ENCODE results near the gene DYNC2H1.

DYNC2H1 gene

GRCh38 chr11:103294516-103294915, 185.3 kb downstream of the DYNC2H1 start:
- peaks cover 48% of the 10 kb centered on the region for H3K9me3 ChIP-seq (ENCODE audit: control insufficient read depth, low read length)
- H3K4me1 ChIP-seq (ENCODE audit: control insufficient read depth, insufficient read depth, low read length), result no peaks in the 10 kb centered on the region

GRCh38 chr11:103295704-103296103, 186.5 kb downstream of the DYNC2H1 start:
- Histone ChIP-seq H3K4me1 (ENCODE audit: control insufficient read depth, insufficient read depth, low read length) (no peaks in the 10 kb centered on the region), H3K4me3 (ENCODE audit: low read length) (peak overlapping the region; percentile 11), H3K9ac (ENCODE audit: low read length) (no peak overlapping the region), H3K9me3 (ENCODE audit: control insufficient read depth, low read length) (peaks cover 48% of the 10 kb centered on the region), H3K27me3 (replicated peaks; ENCODE audit: control insufficient read depth, insufficient read depth, low read length) (no peaks in the 10 kb centered on the region), H3K36me3 (ENCODE audit: control insufficient read depth, insufficient read depth, low read length, severe bottlenecking) (peaks cover 46% of the 10 kb centered on the region)
- no peak for DNase-seq (ENCODE audit: low read depth)

More at GRCh38 chr11:103294516-103294915, 185.3 kb downstream of the DYNC2H1 start:
- Histone ChIP-seq H3K27me3 (replicated peaks; ENCODE audit: control insufficient read depth, insufficient read depth, low read length) (no peaks in the 10 kb centered on the region), H3K9ac (ENCODE audit: low read length) (no peak overlapping the region), H3K36me3 (ENCODE audit: control insufficient read depth, insufficient read depth, low read length, severe bottlenecking) (peaks cover 58% of the 10 kb centered on the region), H3K4me3 (ENCODE audit: low read length) (no peak overlapping the region)
- no peak for DNase-seq (ENCODE audit: low read depth)

GRCh38 chr11:103297900-103298299, 188.7 kb downstream of the DYNC2H1 start:
- DNase-seq (ENCODE audit: low read depth), result no peak
- Histone ChIP-seq H3K4me1 (ENCODE audit: control insufficient read depth, insufficient read depth, low read length) (no peaks in the 10 kb centered on the region), H3K36me3 (ENCODE audit: control insufficient read depth, insufficient read depth, low read length, severe bottlenecking) (peaks cover 37% of the 10 kb centered on the region), H3K9me3 (ENCODE audit: control insufficient read depth, low read length) (peaks cover 33% of the 10 kb centered on the region), H3K9ac (ENCODE audit: low read length) (no peak overlapping the region), H3K27me3 (replicated peaks; ENCODE audit: control insufficient read depth, insufficient read depth, low read length) (no peaks in the 10 kb centered on the region), H3K4me3 (ENCODE audit: low read length) (no peak overlapping the region)

- H3K4me1 ChIP-seq (ENCODE audit: control insufficient read depth, insufficient read depth, low read length), result no peaks in the 10 kb centered on the region
- H3K27me3 ChIP-seq (replicated peaks; ENCODE audit: control insufficient read depth, insufficient read depth, low read length), result no peaks in the 10 kb centered on the region
- H3K4me3 ChIP-seq (ENCODE audit: low read length), result no peak overlapping the region
- H3K36me3 ChIP-seq (ENCODE audit: control insufficient read depth, insufficient read depth, low read length, severe bottlenecking), result peaks cover 12% of the 10 kb centered on the region
- no peaks in the 10 kb centered on the region for H3K9me3 ChIP-seq (ENCODE audit: control insufficient read depth, low read length)
- DNase-seq (ENCODE audit: low read depth), result no peak
- H3K9ac ChIP-seq (ENCODE audit: low read length), result no peak overlapping the region
Observed at GRCh38 chr11:103315248-103315647, 206.0 kb downstream of the DYNC2H1 start.

GRCh38 chr11:103317118-103317517, 207.9 kb downstream of the DYNC2H1 start:
- Histone ChIP-seq H3K27me3 (replicated peaks; ENCODE audit: control insufficient read depth, insufficient read depth, low read length) (no peaks in the 10 kb centered on the region), H3K36me3 (ENCODE audit: control insufficient read depth, insufficient read depth, low read length, severe bottlenecking) (peaks cover 20% of the 10 kb centered on the region), H3K4me1 (ENCODE audit: control insufficient read depth, insufficient read depth, low read length) (peaks cover under 1% of the 10 kb centered on the region), H3K9me3 (ENCODE audit: control insufficient read depth, low read length) (no peaks in the 10 kb centered on the region), H3K9ac (ENCODE audit: low read length) (no peak overlapping the region), H3K4me3 (ENCODE audit: low read length) (no peak overlapping the region)
- DNase-seq (ENCODE audit: low read depth), result peak; percentile 5

- no peak for DNase-seq (ENCODE audit: low read depth)
- Histone ChIP-seq H3K36me3 (ENCODE audit: control insufficient read depth, insufficient read depth, low read length, severe bottlenecking) (peaks cover 20% of the 10 kb centered on the region), H3K27me3 (replicated peaks; ENCODE audit: control insufficient read depth, insufficient read depth, low read length) (no peaks in the 10 kb centered on the region), H3K9me3 (ENCODE audit: control insufficient read depth, low read length) (no peaks in the 10 kb centered on the region), H3K4me3 (ENCODE audit: low read length) (no peak overlapping the region), H3K4me1 (ENCODE audit: control insufficient read depth, insufficient read depth, low read length) (peaks cover 17% of the 10 kb centered on the region), H3K9ac (ENCODE audit: low read length) (peak overlapping the region; percentile 1)
Observed at GRCh38 chr11:103322821-103323220, 213.6 kb downstream of the DYNC2H1 start.

GRCh38 chr11:103325686-103326069, 216.5 kb downstream of the DYNC2H1 start:
- no peak for DNase-seq (ENCODE audit: low read depth)
- Histone ChIP-seq H3K4me3 (ENCODE audit: low read length) (no peak overlapping the region), H3K9me3 (ENCODE audit: control insufficient read depth, low read length) (no peaks in the 10 kb centered on the region), H3K4me1 (ENCODE audit: control insufficient read depth, insufficient read depth, low read length) (peaks cover 17% of the 10 kb centered on the region), H3K9ac (ENCODE audit: low read length) (peak overlapping the region; percentile 43), H3K36me3 (ENCODE audit: control insufficient read depth, insufficient read depth, low read length, severe bottlenecking) (peaks cover 25% of the 10 kb centered on the region), H3K27me3 (replicated peaks; ENCODE audit: control insufficient read depth, insufficient read depth, low read length) (no peaks in the 10 kb centered on the region)

- peak; percentile 86 for DNase-seq (ENCODE audit: low read depth)
- peaks cover 17% of the 10 kb centered on the region for H3K4me1 ChIP-seq (ENCODE audit: control insufficient read depth, insufficient read depth, low read length)
- H3K4me3 ChIP-seq (ENCODE audit: low read length), result no peak overlapping the region
- H3K9me3 ChIP-seq (ENCODE audit: control insufficient read depth, low read length), result no peaks in the 10 kb centered on the region
- peak overlapping the region; percentile 43 for H3K9ac ChIP-seq (ENCODE audit: low read length)
- peaks cover 20% of the 10 kb centered on the region for H3K36me3 ChIP-seq (ENCODE audit: control insufficient read depth, insufficient read depth, low read length, severe bottlenecking)
- H3K27me3 ChIP-seq (replicated peaks; ENCODE audit: control insufficient read depth, insufficient read depth, low read length), result no peaks in the 10 kb centered on the region
Observed at GRCh38 chr11:103326070-103326794, 217.0 kb downstream of the DYNC2H1 start.

- Histone ChIP-seq H3K27me3 (replicated peaks; ENCODE audit: control insufficient read depth, insufficient read depth, low read length) (no peaks in the 10 kb centered on the region), H3K36me3 (ENCODE audit: control insufficient read depth, insufficient read depth, low read length, severe bottlenecking) (peaks cover 17% of the 10 kb centered on the region), H3K9ac (ENCODE audit: low read length) (no peak overlapping the region), H3K4me3 (ENCODE audit: low read length) (no peak overlapping the region), H3K9me3 (ENCODE audit: control insufficient read depth, low read length) (no peaks in the 10 kb centered on the region), H3K4me1 (ENCODE audit: control insufficient read depth, insufficient read depth, low read length) (peaks cover 11% of the 10 kb centered on the region)
- DNase-seq (ENCODE audit: low read depth), result no peak
Observed at GRCh38 chr11:103327721-103328120, 218.5 kb downstream of the DYNC2H1 start.

GRCh38 chr11:103332409-103332808, 223.2 kb downstream of the DYNC2H1 start:
- no peak for DNase-seq (ENCODE audit: low read depth)
- Histone ChIP-seq H3K9me3 (ENCODE audit: control insufficient read depth, low read length) (no peaks in the 10 kb centered on the region), H3K9ac (ENCODE audit: low read length) (no peak overlapping the region), H3K36me3 (ENCODE audit: control insufficient read depth, insufficient read depth, low read length, severe bottlenecking) (peaks cover 9% of the 10 kb centered on the region), H3K4me3 (ENCODE audit: low read length) (no peak overlapping the region), H3K4me1 (ENCODE audit: control insufficient read depth, insufficient read depth, low read length) (no peaks in the 10 kb centered on the region), H3K27me3 (replicated peaks; ENCODE audit: control insufficient read depth, insufficient read depth, low read length) (no peaks in the 10 kb centered on the region)

- no peaks in the 10 kb centered on the region for H3K4me1 ChIP-seq (ENCODE audit: control insufficient read depth, insufficient read depth, low read length)
- no peaks in the 10 kb centered on the region for H3K27me3 ChIP-seq (replicated peaks; ENCODE audit: control insufficient read depth, insufficient read depth, low read length)
- H3K4me3 ChIP-seq (ENCODE audit: low read length), result no peak overlapping the region
- peaks cover 3% of the 10 kb centered on the region for H3K36me3 ChIP-seq (ENCODE audit: control insufficient read depth, insufficient read depth, low read length, severe bottlenecking)
- peak; percentile 27 for DNase-seq (ENCODE audit: low read depth)
- H3K9ac ChIP-seq (ENCODE audit: low read length), result no peak overlapping the region
- H3K9me3 ChIP-seq (ENCODE audit: control insufficient read depth, low read length), result no peaks in the 10 kb centered on the region
Observed at GRCh38 chr11:103338621-103339484, 229.6 kb downstream of the DYNC2H1 start.

Data from adipocyte (in vitro differentiated cells).